ENCODE measurements around the gene RGS12.

DNA sequence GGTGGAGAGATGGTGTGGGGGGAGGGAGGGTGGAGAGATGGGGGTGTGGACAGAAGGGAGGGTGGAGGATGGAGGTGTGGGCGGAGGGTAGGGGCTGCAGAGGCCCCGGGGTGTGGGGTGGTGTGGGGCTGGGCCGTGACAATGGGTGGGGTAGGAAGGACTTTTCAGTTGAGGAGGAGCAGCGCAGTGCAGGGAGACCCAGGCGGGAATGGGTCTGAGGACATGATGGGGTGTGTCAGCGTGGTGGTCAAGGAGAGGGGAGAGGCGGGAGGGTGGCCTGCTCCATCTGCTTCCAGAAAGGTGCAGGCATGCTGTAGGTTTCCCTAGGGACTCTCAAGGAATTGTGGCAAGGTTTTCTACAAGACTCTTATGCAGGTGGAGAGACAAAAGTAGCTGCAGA is 48.9 kb downstream of the RGS12 start:
- no peak for TF ChIP-seq POLR2AphosphoS5 (IDR thresholded peaks at IDR 0.05; ENCODE audit: low read depth, low read length)
- TF ChIP-seq POLR2A (IDR thresholded peaks at IDR 0.05; ENCODE audit: low read depth, low read length): no peak
- no peak for TF ChIP-seq TAF1 (IDR thresholded peaks at IDR 0.05; ENCODE audit: borderline replicate concordance, low read depth, low read length)
